Stimulated activated CD4-positive, alpha-beta T cell treated with anti-CD3 and anti-CD28 coated beads, TNF-alpha, amount 100 ng/mL, for 24 hours (primary cell): ENCODE data around the gene PLXNA4.

Source experiments
- DNase-seq, 3 experiments: peaks; one replicate each; pipeline ENCODE4 v3.0.0-alpha.2; 2020; ENCODE audit warnings: low read depth in 3 of 3

Gene PLXNA4

DNA sequence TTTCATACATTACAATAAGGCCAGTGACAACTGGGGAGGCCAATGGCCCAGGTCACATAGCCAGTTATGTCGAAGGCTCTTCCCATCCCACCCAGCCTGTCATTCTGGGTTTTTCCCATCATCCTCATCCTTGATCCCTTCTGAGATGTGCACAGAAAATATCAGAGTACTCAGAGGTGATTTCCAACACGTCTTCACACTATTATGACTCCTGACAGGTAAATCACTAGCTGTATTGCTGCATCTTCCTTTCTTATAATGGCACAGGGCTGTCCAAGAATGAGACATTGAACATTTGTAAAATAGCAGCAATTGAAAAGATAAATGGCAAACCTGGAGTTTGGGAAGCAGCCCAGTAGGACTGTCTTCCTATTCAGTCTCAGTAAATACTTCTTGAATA, 159.9 kb downstream of the PLXNA4 start:
- no peak for DNase-seq

DNA sequence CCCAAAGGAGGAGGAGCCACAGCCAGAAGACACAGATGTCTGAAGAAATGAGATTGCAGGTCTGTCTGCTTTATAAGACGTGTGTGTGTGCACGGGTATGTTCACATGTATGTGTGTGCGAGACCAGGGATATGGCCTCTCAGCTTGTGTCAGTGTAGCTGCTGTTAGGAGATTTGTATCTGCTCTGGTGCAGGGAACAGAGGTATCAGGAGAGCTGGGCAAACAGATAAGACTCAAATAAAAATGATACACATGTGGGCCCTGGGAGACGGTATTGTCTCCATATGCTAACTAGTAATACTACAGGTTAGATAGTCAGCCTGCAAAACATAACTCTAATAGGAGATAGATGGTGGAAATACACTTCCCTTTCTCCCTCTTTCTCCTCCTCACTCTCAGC, 161.0 kb downstream of the PLXNA4 start:
- DNase-seq = no peak

DNA sequence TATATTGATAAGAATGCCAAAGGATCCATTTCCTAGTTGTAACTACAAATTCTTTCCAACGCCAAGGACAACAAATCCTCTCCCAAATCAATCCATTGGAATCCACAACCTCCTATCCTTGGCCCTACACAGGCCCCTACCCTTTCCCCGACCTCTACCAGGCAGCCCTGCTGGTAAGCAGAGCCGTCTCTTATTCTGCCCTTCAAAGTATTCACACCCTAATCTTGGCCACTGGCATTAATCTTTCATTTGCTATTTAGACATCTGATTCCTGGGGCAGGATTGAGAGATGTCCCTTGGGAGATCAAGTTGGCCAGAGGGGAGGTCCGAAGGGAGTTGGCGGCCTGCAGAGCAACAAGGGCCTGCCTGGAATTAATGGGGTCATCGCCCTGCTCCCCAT, 161.4 kb downstream of the PLXNA4 start:
- DNase-seq = no peak

- DNase-seq = no peak
Measured at GRCh38 chr7:132412435-132412834, 163.8 kb downstream of the PLXNA4 start.

- no peak for DNase-seq
Measured at GRCh38 chr7:132410861-132411541, 165.3 kb downstream of the PLXNA4 start.

DNA sequence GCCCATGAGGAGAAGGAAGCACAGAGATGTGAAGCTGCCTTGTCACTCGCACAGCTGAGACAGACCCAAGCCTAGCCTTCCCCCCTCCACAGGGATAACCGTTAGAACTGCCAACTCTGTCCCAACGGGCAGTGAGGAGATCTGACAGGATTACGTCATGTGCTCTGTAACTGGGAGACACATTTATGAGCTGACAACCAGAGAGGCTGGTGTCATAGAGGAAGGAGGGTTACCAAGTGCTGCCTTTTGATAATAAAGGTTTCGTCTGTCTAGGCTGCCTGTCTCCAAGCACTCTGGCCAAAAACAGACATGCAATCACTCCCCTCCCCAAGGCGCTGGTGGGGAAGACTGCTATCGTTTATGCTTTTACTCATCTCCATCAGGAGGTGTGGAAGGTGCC, 165.9 kb downstream of the PLXNA4 start:
- DNase-seq = no peak

DNA sequence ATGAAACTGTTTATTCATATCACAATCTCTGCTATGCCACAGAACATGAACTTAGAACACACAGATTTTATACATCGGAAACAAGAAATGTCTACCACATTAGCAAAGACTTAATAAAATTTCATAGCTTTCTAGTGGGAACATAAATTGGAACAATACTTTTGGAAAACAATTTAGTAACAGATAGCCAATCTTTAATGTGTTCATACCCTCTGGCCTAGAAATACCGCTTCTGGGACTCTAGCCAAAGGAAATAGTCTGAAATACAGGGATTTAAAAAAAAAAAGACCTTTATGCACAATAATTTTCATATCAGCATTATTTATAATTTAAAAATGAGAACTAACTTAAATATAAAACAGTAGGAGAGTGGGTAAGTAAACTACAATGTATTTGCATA, 168.5 kb downstream of the PLXNA4 start:
- DNase-seq = no peak

GRCh38 chr7:132406039-132406438, 170.2 kb downstream of the PLXNA4 start:
- DNase-seq = no peak

- no peak for DNase-seq
Measured at GRCh38 chr7:132404261-132404660, 172.0 kb downstream of the PLXNA4 start.

DNA sequence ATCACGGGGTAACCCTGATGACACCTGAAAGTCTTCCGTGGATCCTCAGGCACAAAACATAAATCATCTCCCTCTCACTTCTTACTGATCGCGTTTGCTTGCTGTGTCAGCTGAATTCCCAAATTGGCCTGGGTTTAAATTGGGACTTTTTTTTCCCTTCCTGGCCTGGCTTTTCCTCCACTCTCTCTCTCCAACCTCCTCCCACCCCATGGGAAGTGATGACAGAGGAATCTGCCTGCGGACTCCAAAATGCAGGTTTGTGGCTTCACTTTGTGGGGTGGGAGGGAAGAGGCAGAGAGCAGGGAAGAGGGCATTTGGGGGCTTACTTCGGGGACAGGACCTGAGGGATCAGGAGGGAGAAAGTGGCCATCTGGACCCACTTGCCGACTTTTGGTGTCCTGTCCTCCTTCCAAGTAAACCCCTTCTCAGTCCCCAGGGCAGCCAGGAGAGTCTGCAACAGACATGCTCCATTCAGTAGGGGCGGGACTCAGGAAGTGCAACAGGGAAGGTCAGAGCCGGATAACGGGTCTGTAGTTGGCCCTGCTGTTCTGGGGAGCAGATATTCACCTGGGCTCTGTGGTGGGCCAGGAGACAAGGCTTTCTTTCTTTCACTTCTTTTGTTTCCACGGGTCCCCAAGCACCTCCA, 172.7 kb downstream of the PLXNA4 start:
- no peak for DNase-seq

GRCh38 chr7:132402751-132403245, 173.5 kb downstream of the PLXNA4 start:
- DNase-seq = no peak

- DNase-seq = no peak
Measured at GRCh38 chr7:132402096-132402495, 174.2 kb downstream of the PLXNA4 start.

GRCh38 chr7:132400561-132401142, 175.6 kb downstream of the PLXNA4 start:
- no peak for DNase-seq

DNA sequence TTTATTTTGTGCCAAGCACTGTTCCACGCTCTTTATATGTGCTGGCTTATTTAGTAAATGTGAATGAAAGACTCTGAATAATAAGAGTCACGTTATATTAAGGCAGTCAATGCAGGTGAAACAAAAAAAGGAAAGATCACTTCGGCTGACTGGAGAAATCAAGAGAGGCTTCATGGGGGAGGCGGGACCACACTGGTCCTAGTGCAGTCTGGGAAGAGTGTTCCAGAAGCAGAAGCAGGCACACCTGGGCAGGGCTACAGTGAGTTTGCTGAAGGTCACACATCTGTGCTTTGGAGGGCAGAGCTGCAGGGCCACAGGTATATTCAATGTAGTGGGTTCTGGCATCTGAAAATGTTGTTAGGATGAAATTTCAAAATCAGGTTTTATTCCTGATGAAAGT, 176.9 kb downstream of the PLXNA4 start:
- DNase-seq = no peak

DNA sequence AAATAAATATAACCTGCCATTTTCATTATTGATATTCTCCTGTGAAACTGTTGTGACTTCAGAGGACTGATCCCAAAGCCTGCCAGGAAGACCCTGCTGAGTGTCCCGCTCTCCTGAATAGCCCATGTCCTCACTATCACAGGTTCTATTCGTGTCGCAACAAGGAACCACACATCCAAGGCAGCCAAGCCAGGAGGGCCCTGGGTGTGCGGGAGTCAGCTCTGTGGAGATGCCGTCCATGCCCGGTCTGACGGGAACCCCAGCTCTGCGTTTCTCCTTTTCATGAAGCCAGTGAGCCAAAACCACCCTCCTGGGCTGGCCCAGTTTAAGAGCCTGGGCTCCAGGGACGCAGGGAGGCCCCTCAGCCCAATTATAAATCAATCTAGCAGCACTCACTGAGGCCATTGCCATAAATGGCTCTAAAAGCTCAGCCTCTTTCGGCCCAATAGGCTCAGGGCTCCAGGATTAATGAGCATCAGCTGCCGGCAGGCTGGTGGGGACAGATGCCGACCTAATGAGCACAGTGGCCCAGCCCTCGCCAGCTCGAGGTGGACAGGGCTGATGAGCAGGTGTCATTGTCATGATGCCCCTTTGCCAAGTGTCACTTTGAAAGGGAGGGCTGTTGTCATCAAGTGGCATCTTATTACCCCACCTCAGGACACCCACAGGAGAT, 177.9 kb downstream of the PLXNA4 start:
- no peak for DNase-seq

DNA sequence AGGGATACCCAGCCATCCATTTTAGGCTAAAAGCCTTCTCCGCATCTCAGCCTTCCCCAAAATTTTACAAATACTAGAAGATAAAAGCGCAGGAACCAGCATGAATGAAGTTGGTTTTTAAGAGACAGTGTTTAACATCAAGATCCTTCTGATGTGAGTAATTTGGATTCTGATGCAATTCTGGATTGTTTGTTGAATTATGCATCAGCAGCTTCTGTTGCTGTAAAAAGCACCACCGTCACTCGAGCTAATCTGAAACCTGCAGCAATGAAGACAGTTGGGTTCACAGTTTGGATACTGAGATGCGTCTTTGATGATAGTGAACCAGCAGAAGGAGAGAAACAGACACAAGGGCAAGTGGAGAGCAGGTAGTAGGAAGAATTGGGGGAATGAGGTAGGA, 179.2 kb downstream of the PLXNA4 start:
- DNase-seq = no peak

DNA sequence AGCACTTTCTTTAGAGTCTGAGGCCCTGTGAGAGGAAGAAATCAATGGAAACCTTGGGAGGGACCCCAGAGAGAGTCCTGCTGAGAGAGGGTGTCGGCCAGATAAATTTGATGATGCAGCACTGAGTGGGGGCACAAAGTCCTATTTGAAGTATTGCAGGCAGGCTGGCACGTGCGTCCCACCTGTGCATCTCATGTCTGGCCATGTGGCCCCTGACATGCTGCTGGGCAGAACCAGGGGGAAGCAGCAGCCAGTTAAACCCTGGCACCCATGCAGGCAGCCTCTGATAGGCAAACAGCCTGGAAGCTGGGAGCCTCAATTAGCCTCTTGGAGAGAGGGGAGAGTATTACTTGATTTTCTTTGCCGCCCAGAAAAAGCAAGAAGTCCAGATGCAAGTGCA, 180.9 kb downstream of the PLXNA4 start:
- DNase-seq = no peak

DNA sequence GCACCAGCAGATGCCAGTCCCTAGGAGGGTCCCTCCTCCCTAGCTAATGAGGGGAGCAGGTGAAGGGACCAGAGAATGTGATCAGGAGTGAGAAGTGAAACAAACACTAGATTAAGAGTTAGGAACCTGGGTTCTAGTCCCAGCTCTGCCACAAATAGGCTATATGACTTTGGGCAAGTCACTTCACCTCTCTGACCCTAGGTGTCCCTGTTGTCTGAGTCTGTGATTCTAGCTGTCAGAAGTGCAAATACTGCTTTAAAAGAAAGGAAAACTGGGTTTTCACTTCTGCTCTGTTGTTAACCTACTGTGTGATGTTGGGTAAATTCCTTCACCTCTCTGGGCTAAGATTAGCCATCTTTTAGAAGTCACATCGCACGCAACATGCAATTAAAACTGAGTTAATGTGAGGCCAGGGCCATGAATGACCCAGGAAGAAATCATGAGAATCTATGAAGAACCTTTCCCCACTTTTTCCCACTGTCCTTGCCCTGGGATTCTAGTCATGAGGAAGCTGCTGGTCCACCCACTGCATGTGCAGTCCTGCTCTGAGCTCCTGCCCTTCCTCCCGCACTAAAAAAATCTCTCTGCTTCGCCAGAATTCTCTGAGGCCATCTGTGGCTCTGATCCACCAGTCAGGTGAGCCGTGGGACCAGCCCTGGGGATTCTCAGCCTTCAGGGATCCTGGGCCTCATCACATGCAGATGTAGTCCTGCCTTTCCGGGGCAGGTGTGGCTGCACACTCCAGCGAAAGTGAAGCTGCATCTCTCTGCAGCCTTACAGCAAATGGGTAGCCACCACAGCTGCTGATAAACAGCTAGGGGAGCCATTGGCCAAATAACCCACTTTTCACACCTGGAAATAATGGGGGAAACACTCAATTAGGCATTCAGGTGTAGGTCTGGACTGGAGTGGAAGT, 181.7 kb downstream of the PLXNA4 start:
- no peak for DNase-seq

DNA sequence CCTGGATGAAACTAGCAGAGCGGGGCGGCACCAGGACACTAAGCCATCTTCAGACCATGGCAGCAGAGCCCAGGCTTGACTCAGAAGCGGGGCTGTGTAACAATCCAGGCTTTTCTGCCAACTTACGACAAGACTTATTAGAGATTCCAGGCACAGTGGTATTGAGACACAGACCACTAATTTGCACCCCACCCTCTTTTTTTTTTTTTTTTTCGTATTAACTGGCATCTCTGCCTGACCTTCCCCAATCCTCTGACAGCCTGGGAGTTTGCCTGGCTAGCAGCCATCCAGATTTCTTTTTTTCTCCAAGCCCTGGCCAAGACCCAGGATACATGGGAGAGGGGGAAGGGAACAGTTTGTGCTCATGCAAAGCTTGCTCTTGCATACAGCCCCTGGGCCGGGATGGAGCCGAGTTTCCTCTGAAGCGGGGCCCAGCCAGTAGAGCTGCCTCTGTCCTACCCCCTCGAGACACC, 182.4 kb downstream of the PLXNA4 start:
- DNase-seq = no peak

GRCh38 chr7:132392713-132393112, 183.6 kb downstream of the PLXNA4 start:
- no peak for DNase-seq

GRCh38 chr7:132390705-132391104, 185.6 kb downstream of the PLXNA4 start:
- no peak for DNase-seq
